ENCODE data around the gene CHD1. TPM values are rescaled to one million over a fixed set of nuclear protein-coding genes. Genes with fewer than 3 reads are reported as not detected.

Gene CHD1
- total RNA-seq, 4 donors from 2014 or later = 59.3 to 112 (median 69.0) TPM

Small RNA genes lying within 50 kb of the gene (small RNA-seq; reads per million reads assigned to genes)
- gene RF00019 = 0.49 reads per million
- not detected for gene RNU6-402P

Other genes starting within 250 kb of the CHD1 start
- gene RGMB, start 155.3 kb downstream of the CHD1 start, total RNA-seq = 10 to 100 TPM in 3 of 4 donors, 1 to 10 TPM in 1; 9.0 to 36.0 (median 16.8) TPM

Measured in subcutaneous adipose tissue (tissue), 4 donors.